OCI-LY3 (cell line): Measurements from ENCODE around the gene SLC35F4.

ENCODE experiments used
- CTCF ChIP-seq: fragments of 200-600, 300-600 bp; sonication (generic); IDR thresholded peaks from 2 replicates; pipeline ENCODE4 v1.5.1; 2014; ENCODE audit warnings: antibody characterized with exemption, low read length, low read depth
- EZH2phosphoT487 ChIP-seq: fragments of 200-600 bp; shearing (Covaris generic); IDR thresholded peaks from 2 replicates; pipeline ENCODE4 v1.6.1; 2018; ENCODE audit warnings: antibody characterized with exemption, mixed run types, low read depth

DNA sequence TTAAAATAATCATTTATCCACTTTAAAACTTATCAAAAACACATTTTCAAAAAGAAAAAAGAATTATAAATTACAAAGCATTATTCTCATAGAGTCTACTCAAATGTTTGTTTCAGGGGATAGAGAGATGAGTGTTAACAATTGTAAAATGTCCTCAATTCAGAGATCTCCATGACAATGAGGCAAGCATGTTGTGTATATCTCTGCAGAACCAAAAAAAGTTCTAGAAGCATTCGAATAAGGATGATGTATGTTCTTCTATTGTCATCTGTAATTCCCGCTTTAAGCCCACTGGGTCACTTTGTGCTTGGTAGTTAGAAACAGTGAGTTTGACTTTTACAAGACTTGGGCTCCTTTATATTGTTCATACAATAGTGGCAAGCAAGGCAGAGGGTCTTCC lies 298.7 kb downstream of the SLC35F4 start:
- no peak for TF ChIP-seq CTCF
- TF ChIP-seq EZH2phosphoT487, result no peak
